Fibroblast of gingiva (primary cell): ENCODE data around the gene TCP11L1.
"Not testable (repeated sequence)": the region's sequence is repeated elsewhere in the genome, so short reads cannot be mapped to it uniquely, and the experiment has no call there.

Experiments used
- DNase-seq: peaks from one replicate; pipeline ENCODE4 v3.0.0-alpha.2; 2011; ENCODE audit warnings: low read depth

Gene TCP11L1

DNA sequence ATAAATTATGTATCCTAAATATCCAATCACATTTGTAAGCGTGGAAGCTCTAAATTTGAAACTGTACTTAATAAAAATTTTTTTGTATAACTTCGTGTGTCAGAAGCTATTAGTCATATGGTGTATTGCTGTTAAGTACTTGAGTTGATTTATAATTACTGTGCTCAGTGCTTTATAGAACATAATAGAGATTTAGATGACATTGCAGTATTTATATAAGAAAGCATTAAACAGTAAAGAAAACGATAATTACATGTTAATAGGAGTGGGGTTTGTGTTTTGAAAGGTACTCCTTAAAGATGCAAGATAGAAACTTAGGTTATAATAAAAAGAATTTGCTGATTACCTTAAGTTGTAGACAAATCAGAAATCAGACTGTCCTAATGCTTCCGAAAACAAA lies 5.9 kb upstream of the TCP11L1 start:
- DNase-seq: no peak

DNA sequence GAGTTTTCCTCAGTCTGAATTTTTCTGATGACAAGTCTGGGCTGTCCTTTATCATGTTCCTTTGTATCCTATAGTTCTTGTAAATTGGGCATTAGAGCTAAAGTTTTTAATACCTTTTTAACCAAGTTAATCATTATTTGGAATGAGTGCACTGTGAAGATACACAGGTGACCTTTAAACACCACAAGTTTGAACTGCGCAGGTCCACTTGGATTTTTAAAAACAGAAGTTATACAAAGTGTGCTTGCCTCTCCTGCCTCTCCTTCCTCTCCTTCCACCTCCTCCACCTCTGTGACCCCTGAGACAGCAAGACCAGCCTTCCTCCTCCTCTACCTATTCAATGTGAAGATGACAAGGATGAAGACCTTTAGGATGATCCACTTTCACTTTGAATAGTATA lies 4.4 kb upstream of the TCP11L1 start:
- no peak for DNase-seq

DNA sequence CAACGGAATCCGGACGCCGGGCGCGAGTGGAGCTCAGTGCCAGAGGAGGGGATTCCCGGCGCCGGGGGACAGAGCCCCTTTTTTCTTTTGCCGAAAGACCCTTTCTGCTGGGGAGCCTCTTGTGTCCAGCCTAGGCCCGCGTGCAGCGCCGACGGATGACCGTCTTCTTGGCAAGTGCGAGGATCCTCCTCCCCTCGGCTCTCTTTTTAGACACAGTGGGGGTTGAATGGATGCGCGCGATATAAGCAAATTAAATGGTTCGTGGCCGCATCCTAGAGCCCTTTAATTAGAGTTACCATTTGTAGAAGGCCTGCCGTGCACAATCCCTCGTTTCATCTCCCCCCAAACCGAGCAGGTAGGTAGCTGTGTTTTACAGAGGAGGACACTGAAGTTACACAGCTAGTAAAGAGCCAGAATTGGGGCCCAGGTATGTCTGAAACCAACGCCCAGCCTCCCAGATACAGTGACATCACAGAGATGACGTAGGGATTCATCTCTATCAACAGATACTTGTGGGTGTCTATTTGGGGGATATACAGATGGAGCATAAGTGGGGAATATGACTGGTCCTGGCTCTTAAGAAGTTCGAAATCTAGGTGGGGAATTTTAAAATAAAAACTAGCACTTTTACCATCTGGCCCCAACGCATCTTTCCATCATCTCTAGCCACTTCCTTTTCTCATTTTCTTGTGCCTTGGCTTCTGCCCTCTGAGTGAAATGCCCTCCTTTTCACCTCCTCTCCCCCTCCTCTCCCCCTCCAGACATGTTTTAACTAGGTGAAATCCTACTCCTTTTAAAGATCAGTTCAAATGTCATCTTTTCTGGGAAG lies 875 bp downstream of the TCP11L1 start:
- no peak for DNase-seq

- DNase-seq: peak; percentile 33
These were observed 1.6 kb downstream of the TCP11L1 start for GRCh38 chr11:33040862-33041453.

GRCh38 chr11:33043221-33043830 lies 4.0 kb downstream of the TCP11L1 start:
- DNase-seq: no peak

DNA sequence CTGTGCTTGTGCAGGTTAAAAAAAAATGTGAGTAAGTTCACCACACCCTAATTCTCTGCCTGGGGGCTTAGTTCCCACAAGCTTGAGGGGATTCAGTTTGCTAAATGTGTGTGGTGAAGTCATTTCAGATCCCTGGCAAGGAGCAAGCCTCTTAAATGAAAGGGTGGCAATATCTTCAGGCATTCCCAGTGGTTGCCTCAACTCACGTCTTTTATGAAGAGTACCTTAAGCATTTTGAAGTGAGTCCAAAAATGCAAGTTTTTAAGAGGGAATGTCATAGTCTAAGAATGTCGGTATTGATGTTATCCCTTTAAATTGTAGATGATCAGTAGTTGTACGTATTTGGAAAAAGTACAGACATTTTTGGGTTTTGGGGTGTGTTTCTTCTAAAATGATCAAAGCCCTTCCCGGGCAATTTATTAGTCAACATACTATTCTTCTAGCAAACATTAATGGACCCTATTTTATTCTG lies 4.9 kb downstream of the TCP11L1 start:
- no peak for DNase-seq

DNA sequence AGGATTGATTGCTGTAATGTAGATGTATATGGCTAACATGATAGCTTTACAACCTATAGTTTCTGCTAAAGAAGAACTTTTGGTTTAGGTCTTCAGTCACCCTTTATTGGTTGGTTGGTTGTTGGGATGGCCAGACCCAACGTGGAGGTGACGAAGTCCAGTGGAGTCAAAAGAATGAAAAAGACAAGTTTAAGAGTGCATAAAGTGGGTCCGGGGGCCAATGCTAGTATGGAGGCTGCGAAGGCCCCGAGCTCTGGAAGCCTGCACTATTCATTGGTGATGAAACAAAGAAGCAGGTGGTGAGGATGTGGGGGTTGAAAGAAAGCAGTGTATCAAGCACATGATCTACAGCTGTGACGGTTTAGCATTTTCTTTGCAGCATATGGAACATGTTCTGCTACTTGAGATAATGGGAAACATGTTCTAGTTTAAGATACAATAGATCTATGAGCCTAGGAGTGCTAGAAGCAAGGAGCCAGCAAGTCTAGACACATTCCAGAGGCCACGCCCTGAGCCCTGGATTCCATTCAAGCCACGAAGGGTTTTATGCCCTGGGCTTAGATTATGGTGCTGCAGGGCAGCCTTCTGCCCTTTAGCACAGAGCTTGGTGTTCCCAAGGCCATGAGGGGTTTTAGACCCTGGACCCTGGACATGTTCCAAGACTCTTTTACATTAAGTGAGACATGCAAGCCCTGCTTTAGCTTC lies 6.3 kb downstream of the TCP11L1 start:
- DNase-seq: no peak

DNA sequence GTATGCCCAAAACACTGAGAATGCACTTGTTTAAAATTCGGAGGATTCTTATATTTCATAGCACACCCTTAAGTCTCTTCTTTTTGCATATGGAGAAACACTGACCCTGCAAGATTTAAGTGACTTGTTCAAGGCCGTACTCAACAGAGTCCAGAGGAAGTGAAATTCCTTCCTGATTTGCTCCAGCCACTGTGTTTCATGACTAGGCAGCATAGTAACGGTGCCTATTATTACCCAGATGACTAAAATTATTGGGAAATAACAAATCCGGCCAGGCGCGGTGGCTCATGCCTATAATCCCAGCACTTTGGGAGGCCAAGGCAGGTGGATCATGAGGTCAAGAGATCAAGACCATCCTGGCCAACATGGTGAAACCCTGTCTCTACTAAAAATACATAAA lies 9.3 kb downstream of the TCP11L1 start:
- not testable (repeated sequence) for DNase-seq

DNA sequence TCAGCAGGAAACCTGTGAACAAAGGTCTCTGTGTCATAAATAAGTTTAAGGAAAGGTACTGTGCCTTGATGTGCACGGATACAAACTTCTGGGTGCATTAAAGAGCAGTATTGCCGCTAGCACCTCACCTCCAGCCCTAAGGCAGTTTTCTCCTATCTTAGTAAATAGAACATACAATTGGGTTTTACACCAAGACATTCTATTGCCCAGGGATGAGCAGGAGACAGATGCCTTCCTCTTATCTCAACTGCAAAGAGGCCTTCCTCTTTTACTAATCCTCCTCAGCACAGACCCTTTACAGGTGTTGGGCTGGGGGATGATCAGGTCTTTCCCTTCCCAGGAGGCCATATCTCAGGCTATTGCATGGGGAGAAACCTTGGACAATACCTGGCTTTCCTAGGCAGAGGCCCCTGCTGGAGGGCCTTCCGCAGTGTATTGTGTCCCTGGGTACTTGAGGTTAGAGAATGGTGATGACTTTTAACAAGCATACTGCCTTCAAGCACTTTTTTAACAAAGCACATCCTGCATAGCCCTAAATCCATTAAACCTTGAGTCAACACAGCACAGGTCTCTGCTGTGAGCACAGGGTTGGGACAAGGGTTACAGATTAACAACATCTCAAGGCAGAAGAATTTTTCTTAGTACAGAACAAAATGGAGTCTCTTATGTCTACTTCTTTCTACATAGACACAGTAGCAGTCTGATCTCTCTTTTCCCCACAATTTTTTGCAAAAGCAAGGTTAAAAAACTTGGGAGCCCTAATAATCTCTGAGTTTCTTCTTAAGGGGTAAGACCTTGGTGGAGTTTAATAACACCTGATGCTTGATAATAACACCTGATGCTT lies 10.4 kb downstream of the TCP11L1 start:
- DNase-seq: not testable (repeated sequence)

GRCh38 chr11:33052231-33052630 lies 12.9 kb downstream of the TCP11L1 start:
- DNase-seq: no peak

- no peak for DNase-seq
These were observed 16.0 kb downstream of the TCP11L1 start for GRCh38 chr11:33055375-33055774.

- DNase-seq: no peak
These were observed 17.9 kb downstream of the TCP11L1 start for GRCh38 chr11:33057284-33057683.

DNA sequence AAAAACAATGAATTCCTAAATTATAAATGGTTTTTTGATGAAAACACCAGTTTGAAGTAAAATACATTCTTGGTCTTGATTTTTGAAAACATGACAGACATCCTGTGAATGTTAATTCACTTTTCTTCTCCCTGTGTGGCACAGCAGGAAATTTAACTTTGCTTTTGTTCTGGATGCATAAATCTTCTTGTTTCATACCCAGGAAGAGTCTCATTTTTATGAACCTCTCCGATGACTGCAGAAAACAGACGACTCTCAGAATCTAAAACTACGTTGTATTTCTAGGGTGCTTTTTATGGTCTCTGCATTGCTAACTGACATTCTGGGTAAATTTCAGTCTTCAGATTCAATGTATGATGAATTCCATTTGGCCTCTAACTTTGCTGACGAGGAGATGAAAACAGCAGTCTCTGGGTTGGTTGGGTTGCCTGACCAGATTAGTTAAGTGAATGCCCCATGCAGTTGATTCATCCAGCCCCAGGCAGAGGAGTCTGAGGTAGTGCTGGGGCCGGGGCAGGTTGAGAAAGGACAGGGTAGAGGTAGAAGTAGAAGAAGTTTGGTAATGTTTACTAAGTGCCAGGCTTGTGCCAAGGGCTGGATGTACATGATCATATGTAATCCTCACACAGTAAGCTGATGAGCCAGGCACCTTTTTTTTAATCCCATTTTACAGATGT lies 20.1 kb downstream of the TCP11L1 start:
- no peak for DNase-seq

- DNase-seq: no peak
These were observed 20.9 kb downstream of the TCP11L1 start for GRCh38 chr11:33060271-33060670.

DNA sequence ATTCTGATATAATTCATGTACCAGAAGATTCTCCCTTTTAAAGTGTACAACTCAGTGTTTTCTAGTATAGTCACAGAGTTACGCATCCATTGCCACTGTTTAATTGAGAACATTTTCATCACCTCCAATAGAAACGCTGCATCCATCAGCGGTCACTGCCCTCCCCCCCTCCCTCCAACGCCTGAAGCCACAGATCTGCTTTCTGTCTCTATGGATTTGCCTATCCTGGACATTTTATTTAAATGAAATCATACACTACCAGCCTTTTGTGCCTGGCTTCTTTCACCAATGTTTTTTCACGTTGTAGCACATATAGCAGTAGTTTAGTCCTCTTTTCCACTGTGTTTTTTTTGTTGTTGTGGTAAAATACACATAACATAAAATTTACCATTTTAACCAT lies 22.8 kb downstream of the TCP11L1 start:
- DNase-seq: no peak

- DNase-seq: no peak
These were observed 24.0 kb downstream of the TCP11L1 start for GRCh38 chr11:33063326-33063881.

DNA sequence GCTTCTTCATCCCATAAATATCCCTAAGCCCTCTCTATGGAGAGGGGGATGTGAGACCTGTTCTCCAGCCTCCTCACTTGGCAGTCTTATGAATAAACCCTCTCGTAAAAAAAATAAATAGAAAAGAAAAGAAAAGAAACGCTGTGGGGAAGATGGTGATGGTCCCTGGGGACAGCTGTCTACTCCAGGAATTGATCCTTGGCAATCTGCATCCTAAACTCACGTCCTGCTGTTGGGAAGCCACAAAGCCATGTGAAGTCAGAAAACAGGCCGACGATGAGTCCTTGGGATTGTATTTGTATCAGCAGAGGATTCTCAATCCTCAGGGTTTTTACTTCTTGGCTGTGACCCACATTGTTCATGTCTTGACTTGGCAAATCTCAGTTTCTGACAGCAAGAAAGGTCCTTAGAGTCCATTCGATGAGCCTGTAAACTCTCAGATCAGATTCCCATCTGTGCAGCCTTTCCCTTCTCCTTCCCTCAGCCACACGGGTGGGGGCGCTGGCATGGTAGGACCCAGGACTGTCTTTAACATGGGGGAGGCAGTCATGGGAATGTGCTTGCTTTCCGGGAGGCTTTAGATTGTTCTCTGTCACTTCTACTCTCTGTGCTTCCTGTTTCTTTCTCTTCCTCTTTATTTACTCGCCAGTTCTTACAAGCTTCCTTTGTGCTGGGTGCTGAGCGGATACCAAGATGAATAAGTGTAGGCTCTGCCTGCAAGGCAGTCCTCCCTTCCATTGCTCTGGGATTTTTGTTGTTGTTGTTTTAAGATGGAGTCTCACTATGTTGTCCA lies 24.9 kb downstream of the TCP11L1 start:
- DNase-seq: no peak

DNA sequence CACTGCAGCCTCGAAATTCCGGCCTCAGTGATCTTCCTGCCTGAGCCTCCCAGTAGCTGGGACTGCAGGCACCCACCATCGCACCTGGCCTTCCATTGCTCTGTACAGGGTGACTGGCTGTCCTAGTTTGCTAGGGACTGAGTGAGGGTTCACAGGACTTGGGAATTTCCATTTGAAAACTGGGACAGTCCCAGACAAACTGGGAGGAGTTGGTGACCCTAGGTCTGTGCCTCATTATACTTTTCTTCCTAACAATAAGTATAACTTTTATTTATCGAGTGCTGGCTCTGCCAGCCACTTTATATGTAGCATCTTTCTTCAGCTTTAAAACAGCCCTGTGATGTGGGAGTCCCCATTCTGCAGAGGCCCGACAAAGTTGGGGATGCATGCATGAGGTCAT lies 25.5 kb downstream of the TCP11L1 start:
- DNase-seq: no peak

- peak; percentile 46 for DNase-seq
These were observed 26.2 kb downstream of the TCP11L1 start for GRCh38 chr11:33065445-33066178.
